Endothelial cell of umbilical vein (primary cell): Measurements from ENCODE around the gene C20orf202. TPM values are rescaled to one million over a fixed set of nuclear protein-coding genes. Genes with fewer than 3 reads are reported as not detected.

Experiments used
- BruUV-seq: library from RNA; stranded (reverse); fragments of 400-500 nt; replicated peaks from 2 replicates; lab custom pipeline; 2021; lab: Mats Ljungman, UMichigan
- CTCF ChIA-PET: fragments of 300-600, 350-600 bp; sonication (Branson Sonifier 250); formaldehyde crosslinking; loops from one replicate; lab custom pipeline; 2021; ENCODE audit warnings: antibody characterized with exemption, inconsistent platforms; lab: Charles Lee
- POLR2A ChIA-PET: fragments of 300-600, 350-600 bp; sonication (Branson Sonifier 250); formaldehyde crosslinking; loops from one replicate; lab custom pipeline; 2021; ENCODE audit warnings: antibody characterized with exemption, inconsistent platforms; lab: Charles Lee
- DNase-seq: peaks from one replicate; pipeline ENCODE4 v3.0.0-alpha.2; 2011; ENCODE audit warnings: low read depth, low spot score
- FAIRE-seq: peaks from 2 replicates; lab custom pipeline; 2011; peaks lifted over from hg19 to GRCh38; lab: Jason Lieb, UNC
- H2AFZ ChIP-seq: 2 replicates; pipeline ENCODE4 v1.6.0; 2012; ENCODE audit warnings: low read depth, low read length, control low read depth, inconsistent platforms
- H3K27ac ChIP-seq: 2 replicates; pipeline ENCODE4 v1.5.1; 2011; ENCODE audit warnings: low read depth, mild to moderate bottlenecking, control low read depth, low read length, moderate library complexity; ENCODE audit not compliant: insufficient read depth
- H3K27me3 ChIP-seq, 2 experiments: 2 replicates each; pipeline versions ENCODE4 v1.6.0 to v1.6.1; 2011; ENCODE audit warnings: low read length in 2 of 2, mixed read lengths in 1 of 2; ENCODE audit not compliant: control insufficient read depth in 2 of 2, insufficient read depth in 2 of 2
- H3K36me3 ChIP-seq, 2 experiments: 2 replicates in 1 of 2; 3 replicates in 1 of 2; pipeline ENCODE4 v1.5.1; 2011; ENCODE audit warnings: low read length in 2 of 2, mild to moderate bottlenecking in 1 of 2, moderate library complexity in 1 of 2; ENCODE audit not compliant: control insufficient read depth in 2 of 2, insufficient read depth in 2 of 2; ENCODE audit errors: extremely low read depth in 1 of 2
- H3K4me1 ChIP-seq: 3 replicates; pipeline ENCODE4 v1.5.1; 2011; ENCODE audit warnings: mild to moderate bottlenecking, low read length; ENCODE audit not compliant: control insufficient read depth, insufficient read depth; ENCODE audit errors: extremely low read depth
- H3K4me2 ChIP-seq: 2 replicates; pipeline ENCODE4 v1.6.1; 2011; ENCODE audit warnings: low read length, control low read depth, mixed read lengths; ENCODE audit not compliant: insufficient read depth
- H3K4me3 ChIP-seq, 3 experiments: fragments of 200-600 bp in 1 of 3; sonication (generic), shearing (Covaris generic) in 1 of 3; replicated peaks in 1 of 3; 2 replicates each; pipeline ENCODE4 v1.5.1; 2011 to 2016; ENCODE audit warnings: control low read depth in 3 of 3, low read length in 3 of 3, mild to moderate bottlenecking in 2 of 3, inconsistent platforms in 1 of 3, low read depth in 1 of 3, moderate library complexity in 1 of 3; ENCODE audit not compliant: insufficient read depth in 1 of 3
- H3K79me2 ChIP-seq: 2 replicates; pipeline ENCODE4 v1.6.0; 2012; ENCODE audit warnings: low read length, inconsistent platforms; ENCODE audit not compliant: control insufficient read depth, insufficient read depth
- H3K9ac ChIP-seq: replicated peaks from 2 replicates; pipeline ENCODE3; 2011; ENCODE audit warnings: low read length, control low read depth; ENCODE audit not compliant: insufficient read depth; ENCODE audit errors: extremely low read depth
- H3K9me1 ChIP-seq: replicated peaks from 3 replicates; pipeline ENCODE4 v1.6.0; 2011; ENCODE audit warnings: mild to moderate bottlenecking, low read length; ENCODE audit not compliant: control insufficient read depth, insufficient read depth; ENCODE audit errors: extremely low read depth
- H3K9me3 ChIP-seq: replicated peaks from 2 replicates; pipeline ENCODE4 v1.5.1; 2012; ENCODE audit warnings: low read length, inconsistent platforms; ENCODE audit not compliant: control insufficient read depth, insufficient read depth
- H4K20me1 ChIP-seq: replicated peaks from 2 replicates; pipeline ENCODE3; 2011; ENCODE audit warnings: mild to moderate bottlenecking, low read length; ENCODE audit not compliant: control insufficient read depth, insufficient read depth; ENCODE audit errors: extremely low read depth
- EZH2 ChIP-seq: IDR thresholded peaks from 2 replicates; pipeline ENCODE4 v1.6.1; 2012; ENCODE audit warnings: borderline replicate concordance, low read depth, mild to moderate bottlenecking, moderate library complexity, low read length, inconsistent platforms; ENCODE audit not compliant: severe bottlenecking
- JUN ChIP-seq: IDR thresholded peaks from 2 replicates; pipeline ENCODE4 v1.6.1; 2011; ENCODE audit warnings: borderline replicate concordance, low read depth; ENCODE audit not compliant: insufficient read length, insufficient read depth
- dilution Hi-C: fragments of 300-500 bp; cut with MboI; formaldehyde crosslinking; loops from one replicate; pipeline ENCODE4 v1.15.0; 2019; ENCODE audit warnings: low sequenced_read_pairs; ENCODE audit not compliant: extremely low pct_ligation_motif_present
- intact Hi-C: fragments of 100-400 bp; cut with micrococcal nuclease; formaldehyde crosslinking; loops from one replicate; pipeline ENCODE4 v1.10.0; 2022
- polyA plus RNA-seq, 4 experiments: library from polyadenylated mRNA; depleted of rRNA in 3 of 4; stranded (reverse) in 3 of 4; unstranded in 1 of 4; fragments of >200 nt; gene quantifications; 2 replicates each; pipeline versions ENCODE4 v1.2.1 to v1.2.3, GENCODE V29; 2011 to 2012; ENCODE audit warnings: missing spikeins in 1 of 4
- total RNA-seq: library from RNA; stranded (reverse); gene quantifications from 2 replicates; pipeline ENCODE4 v1.2.3, GENCODE V29; 2021
- TF ChIP-seq, protein P1 (sequence below): IDR thresholded peaks from 2 replicates; pipeline ENCODE4 v1.6.1; 2011; ENCODE audit not compliant: insufficient read depth, insufficient read length
- TF ChIP-seq, protein P2 (sequence below), 2 donors: IDR thresholded peaks; 1 replicate in 1 of 2; 2 replicates in 1 of 2; pipeline ENCODE4 v1.5.1; 2011; ENCODE audit warnings: low read length in 2 of 2, mild to moderate bottlenecking in 2 of 2, moderate library complexity in 2 of 2, control low read depth in 1 of 2, inconsistent platforms in 1 of 2, low read depth in 1 of 2; ENCODE audit not compliant: insufficient read depth in 1 of 2; ENCODE audit errors: extremely low read depth in 1 of 2

The C20orf202 gene
- total and polyA plus RNA-seq, 2 donors (not counting 3 experiments of a cell fraction or from before 2014, with no cell fraction given) = not detected

DNA sequence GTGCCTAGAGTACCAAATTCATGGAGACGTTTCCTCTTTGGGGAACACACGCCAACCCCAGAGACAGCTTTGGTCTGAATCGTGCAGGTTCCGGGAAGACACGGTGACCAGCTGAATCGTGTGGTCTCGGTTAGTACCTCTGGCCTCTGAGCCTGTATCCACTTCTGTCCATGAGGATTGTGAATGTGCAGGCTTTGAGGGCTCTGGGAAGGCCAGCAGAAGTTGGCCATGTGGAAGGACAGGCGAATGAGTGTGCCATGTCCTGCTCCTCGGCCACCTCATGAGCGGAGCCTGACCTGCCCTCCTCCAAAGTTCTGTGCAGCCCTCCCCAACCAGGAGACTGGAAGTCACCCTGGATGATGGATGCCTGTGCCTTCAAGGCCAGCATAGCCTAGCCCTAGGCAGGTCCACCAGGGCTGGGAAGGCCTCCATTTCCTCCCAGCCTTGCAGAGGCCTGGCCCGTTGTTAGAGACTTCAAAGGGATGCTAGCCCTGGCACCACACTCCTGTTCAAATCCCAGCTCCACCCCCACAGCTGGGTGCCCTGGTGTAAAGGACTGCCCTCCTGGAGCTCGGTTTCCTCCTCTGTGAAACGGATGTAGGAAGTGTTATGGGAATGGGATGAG, 16.8 kb upstream of the C20orf202 start:
- Histone ChIP-seq H3K9ac (no peak overlapping the region), H3K36me3 (no peaks in the 10 kb centered on the region), H3K9me1 (no peaks in the 10 kb centered on the region), H3K27me3 (peaks cover 16 to 35% of the 10 kb centered on the region in 2 experiments), H3K4me1 (no peaks in the 10 kb centered on the region), H3K9me3 (no peaks in the 10 kb centered on the region), H4K20me1 (no peaks in the 10 kb centered on the region), H3K27ac (no peak overlapping the region), H2AFZ (no peak overlapping the region), H3K4me2 (no peak overlapping the region), H3K4me3 (no peak overlapping the region), H3K79me2 (no peaks in the 10 kb centered on the region)
- dilution Hi-C loops (no loop called here), intact Hi-C loops (loop anchor here (10.0 kb wide), 1 partner anchor 232 kb away; no protein-coding TSS in a partner anchor)
- no peak for DNase-seq
- CTCF ChIA-PET = interaction anchor here (1.1 to 1.6 kb wide), 2 partner anchors 31 to 231 kb away, joined by 3 read pairs; no protein-coding TSS in a partner anchor
- POLR2A ChIA-PET = no interaction called here
- no TSS peak for BruUV-seq
- no peak for FAIRE-seq
- TF ChIP-seq, protein P1, sequence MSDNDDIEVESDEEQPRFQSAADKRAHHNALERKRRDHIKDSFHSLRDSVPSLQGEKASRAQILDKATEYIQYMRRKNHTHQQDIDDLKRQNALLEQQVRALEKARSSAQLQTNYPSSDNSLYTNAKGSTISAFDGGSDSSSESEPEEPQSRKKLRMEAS = no peak
- TF ChIP-seq JUN = no peak
- TF ChIP-seq, protein P2, sequence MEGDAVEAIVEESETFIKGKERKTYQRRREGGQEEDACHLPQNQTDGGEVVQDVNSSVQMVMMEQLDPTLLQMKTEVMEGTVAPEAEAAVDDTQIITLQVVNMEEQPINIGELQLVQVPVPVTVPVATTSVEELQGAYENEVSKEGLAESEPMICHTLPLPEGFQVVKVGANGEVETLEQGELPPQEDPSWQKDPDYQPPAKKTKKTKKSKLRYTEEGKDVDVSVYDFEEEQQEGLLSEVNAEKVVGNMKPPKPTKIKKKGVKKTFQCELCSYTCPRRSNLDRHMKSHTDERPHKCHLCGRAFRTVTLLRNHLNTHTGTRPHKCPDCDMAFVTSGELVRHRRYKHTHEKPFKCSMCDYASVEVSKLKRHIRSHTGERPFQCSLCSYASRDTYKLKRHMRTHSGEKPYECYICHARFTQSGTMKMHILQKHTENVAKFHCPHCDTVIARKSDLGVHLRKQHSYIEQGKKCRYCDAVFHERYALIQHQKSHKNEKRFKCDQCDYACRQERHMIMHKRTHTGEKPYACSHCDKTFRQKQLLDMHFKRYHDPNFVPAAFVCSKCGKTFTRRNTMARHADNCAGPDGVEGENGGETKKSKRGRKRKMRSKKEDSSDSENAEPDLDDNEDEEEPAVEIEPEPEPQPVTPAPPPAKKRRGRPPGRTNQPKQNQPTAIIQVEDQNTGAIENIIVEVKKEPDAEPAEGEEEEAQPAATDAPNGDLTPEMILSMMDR (IDR thresholded peaks at IDR 0.05; ENCODE audit: extremely low read depth in 1 of 2, insufficient read depth in 1 of 2, low read depth in 1 of 2, low read length in 2 of 2) = no peak
- no peak for TF ChIP-seq EZH2
